Muscle of back (tissue), 11 donors: ENCODE data around the gene TRAM2. TPM values are rescaled to one million over a fixed set of nuclear protein-coding genes. Genes with fewer than 3 reads are reported as not detected.

Experiments used
- DNase-seq, 3 donors: peaks; one replicate each; pipeline versions ENCODE4 v3.0.0 to v3.0.0-alpha.2; 2013
- polyA plus RNA-seq, 10 donors: library from polyadenylated mRNA; unstranded; fragments of 120-200 nt; gene quantifications; one replicate each; pipeline ENCODE4 v1.2.1, GENCODE V29; 2013; ENCODE audit not compliant: insufficient read length in 10 of 10

TRAM2 gene
- polyA plus RNA-seq, 10 donors, result 20.1 to 28.0 (median 23.0) TPM

- no peak for DNase-seq
Observed at GRCh38 chr6:52595796-52596130, 18.9 kb upstream of the TRAM2 start.

- peak; percentile 66 to 87 (median 87) for DNase-seq
Observed at GRCh38 chr6:52595000-52595795, 18.3 kb upstream of the TRAM2 start.

GRCh38 chr6:52594221-52594620 is 17.4 kb upstream of the TRAM2 start:
- peak in 1 of 3 donors; percentile 29 for DNase-seq

- no peak for DNase-seq
Observed at GRCh38 chr6:52591832-52592231, 15.0 kb upstream of the TRAM2 start.

- DNase-seq, result no peak
Observed at GRCh38 chr6:52590152-52590891, 13.5 kb upstream of the TRAM2 start.

GRCh38 chr6:52588710-52589091 is 11.8 kb upstream of the TRAM2 start:
- no peak for DNase-seq

GRCh38 chr6:52588087-52588709 is 11.3 kb upstream of the TRAM2 start:
- no peak for DNase-seq

GRCh38 chr6:52587001-52587400 is 10.1 kb upstream of the TRAM2 start:
- DNase-seq, result no peak

GRCh38 chr6:52584203-52584602 is 7.3 kb upstream of the TRAM2 start:
- DNase-seq, result no peak

GRCh38 chr6:52582996-52583395 is 6.1 kb upstream of the TRAM2 start:
- DNase-seq, result no peak

- DNase-seq, result no peak
Observed at GRCh38 chr6:52582446-52582845, 5.6 kb upstream of the TRAM2 start.

GRCh38 chr6:52580905-52581304 is 4.0 kb upstream of the TRAM2 start:
- DNase-seq, result no peak

GRCh38 chr6:52579006-52579660 is 2.3 kb upstream of the TRAM2 start:
- DNase-seq, result no peak

GRCh38 chr6:52577778-52578463 is 1.1 kb upstream of the TRAM2 start:
- DNase-seq, result no peak

GRCh38 chr6:52576392-52577021 is 353 bp downstream of the TRAM2 start:
- DNase-seq, result peak in 1 of 3 donors; percentile 92

- peak in 1 of 3 donors; percentile 73 for DNase-seq
Observed at GRCh38 chr6:52576054-52576391, 837 bp downstream of the TRAM2 start.

- DNase-seq, result peak in 1 of 3 donors; percentile 51
Observed at GRCh38 chr6:52575502-52575892, 1.4 kb downstream of the TRAM2 start.

- DNase-seq, result peak in 1 of 3 donors; percentile 60
Observed at GRCh38 chr6:52574709-52575501, 2.0 kb downstream of the TRAM2 start.

GRCh38 chr6:52573295-52573694 is 3.6 kb downstream of the TRAM2 start:
- peak in 1 of 3 donors; percentile 58 for DNase-seq

GRCh38 chr6:52572536-52572935 is 4.3 kb downstream of the TRAM2 start:
- no peak for DNase-seq
